Pancreas (tissue), 10 donors: ENCODE results near the gene KLF6. TPM values are rescaled to one million over a fixed set of nuclear protein-coding genes. Genes with fewer than 3 reads are reported as not detected.

Experiments
- ATAC-seq, 4 donors: fragments of 200-7000 bp; cut with Tn5 transposase; one replicate each; pipeline versions ENCODE4 v1.8.0 to v1.9.1; 2020; ENCODE audit warnings: mild to moderate bottlenecking in 4 of 4, moderate library complexity in 4 of 4
- DNase-seq, 6 donors: peaks; one replicate each; pipeline ENCODE4 v3.0.0-alpha.2; 2020
- FAIRE-seq: peaks from 2 replicates; lab custom pipeline; 2012; peaks lifted over from hg19 to GRCh38; lab: Jason Lieb, UNC
- H3K27ac ChIP-seq, 4 donors: fragments of 200-600 bp; sonication (generic); 1 replicate in 3 of 4; 2 replicates in 1 of 4; pipeline versions ENCODE4 v1.5.0 to v1.8.0; 2020
- H3K27me3 ChIP-seq, 4 donors: fragments of 200-600 bp; one replicate each; pipeline ENCODE4 v1.8.0; 2021
- H3K36me3 ChIP-seq, 3 donors: fragments of 200-600 bp; sonication (generic) in 1 of 3; one replicate each; pipeline versions ENCODE4 v1.5.0 to v1.8.0; 2020 to 2021
- H3K4me1 ChIP-seq, 3 donors: fragments of 200-600 bp; one replicate each; pipeline ENCODE4 v1.8.0; 2021
- H3K4me3 ChIP-seq, 4 donors: fragments of 200-600 bp; sonication (generic) in 2 of 4; one replicate each; pipeline versions ENCODE4 v1.5.0 to v1.8.0; 2020 to 2021
- H3K9me3 ChIP-seq, 4 donors: fragments of 200-600 bp; one replicate each; pipeline ENCODE4 v1.8.0; 2021
- CTCF ChIP-seq, 4 donors: fragments of 200-600 bp; sonication (generic) in 3 of 4; IDR thresholded peaks; one replicate each; pipeline versions ENCODE4 v1.5.0 to v1.8.0; 2021; ENCODE audit warnings: antibody characterized with exemption in 4 of 4
- WGBS, 2 donors: extraction: QIAGEN DNeasy Blood & Tissue Kit; methylation state at CpG; one replicate each; pipeline ENCODE4 v1.1.7; 2013; 5-methylcytosine and 5-hydroxymethylcytosine counted together
- intact Hi-C, 3 donors: fragments of 100-400 bp; cut with DNase I; formaldehyde crosslinking; loops; one replicate each; pipeline versions ENCODE4 v1.11.1 to v1.14.2; 2022
- polyA plus RNA-seq, 2 donors: library from polyadenylated mRNA; stranded (reverse); fragments of 200-250 nt; gene quantifications; one replicate each; pipeline ENCODE4 v1.2.3, GENCODE V29; 2013
- total RNA-seq, 6 donors: library from RNA; stranded (reverse); fragmentation: NEBNext Ultra II Directional in 4 of 6; extraction: Animal tissue kit (Norgen Biotek cat#: 25700) in 4 of 6; gene quantifications; one replicate each; pipeline versions ENCODE4 v1.2.1 to v1.2.4, GENCODE V29; 2021 to 2023
- donor health status: healthy with polysubstance abuse.
- donor health status: DM: no; HTN: no; CAD: no; lungs with moderate emphysema.
- donor health status: DM: no; HTN: no; CAD: no.
- donor health status: control.
- donor health status: control.
- donor health status: Bipolar disorder and iron deficiency.
- donor health status: DM: yes; HTN: yes; CAD: no.
- donor health status: DM: no; HTN: no; CAD: no.
- donor health status: DM: no; HTN: no; CAD: no.
- donor health status: DM: yes; HTN: yes; CAD: no.

KLF6 gene
- total and polyA plus RNA-seq, 8 donors: 29.0 to 157 (median 57.9) TPM

DNA sequence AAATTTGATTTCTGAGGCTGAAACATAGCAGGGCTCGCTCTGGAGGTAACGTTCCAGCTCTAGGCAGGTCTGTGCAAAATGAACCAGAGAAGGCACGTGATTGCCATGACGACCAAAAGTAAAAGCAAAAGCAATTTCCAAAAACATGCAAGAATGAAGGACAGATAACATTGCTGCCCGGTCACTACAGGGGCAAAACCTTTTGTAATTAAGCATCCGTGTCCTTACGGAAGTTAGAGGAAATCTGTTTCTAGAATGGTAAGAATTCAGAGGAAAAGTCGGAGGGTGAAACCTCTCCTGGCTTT, 2.9 kb downstream of the KLF6 start:
- peak overlapping the region; percentile 100 for H3K27ac ChIP-seq
- H3K4me1 ChIP-seq: peaks cover 13 to 51% (median 44%) of the 10 kb centered on the region in 3 donors
- WGBS, 2 donors: 48 to 59% methylated on average over 8 of the region's 8 CpGs
- FAIRE-seq: no peak
- intact Hi-C loops: no loop called here
- H3K4me3 ChIP-seq: peak overlapping the region; percentile 6 to 97 (median 88)
- H3K36me3 ChIP-seq: peaks cover 0 to 51% (median 29%) of the 10 kb centered on the region in 3 donors
- DNase-seq: no peak
- H3K9me3 ChIP-seq: no peaks in the 10 kb centered on the region
- H3K27me3 ChIP-seq: no peaks in the 10 kb centered on the region
- TF ChIP-seq CTCF (IDR thresholded peaks at IDR 0.05): no peak
- ATAC-seq: no peak

- TF ChIP-seq CTCF (IDR thresholded peaks at IDR 0.05): no peak
- Histone ChIP-seq H3K4me3 (peak overlapping the region; percentile 6 to 97 (median 88)), H3K27me3 (no peaks in the 10 kb centered on the region), H3K36me3 (peaks cover 0 to 56% (median 29%) of the 10 kb centered on the region in 3 donors), H3K9me3 (no peaks in the 10 kb centered on the region), H3K27ac (peak overlapping the region; percentile 100), H3K4me1 (peaks cover 13 to 53% (median 47%) of the 10 kb centered on the region in 3 donors)
- DNase-seq (peak in 3 of 6 donors; percentile 36 to 60 (median 38)), ATAC-seq (no peak), FAIRE-seq (no peak)
- intact Hi-C loops: no loop called here
- WGBS, 2 donors: 73 to 81% methylated on average over 31 of the region's 31 CpGs
Measured at GRCh38 chr10:3781468-3782145, 3.4 kb downstream of the KLF6 start.

- DNase-seq: no peak
- intact Hi-C loops: no loop called here
- no peak for FAIRE-seq
- peak overlapping the region in 3 of 4 donors; percentile 100 for H3K27ac ChIP-seq
- WGBS, 2 donors: 73 to 74% methylated on average over 16 of the region's 16 CpGs
- H3K36me3 ChIP-seq: peaks cover 2 to 62% (median 29%) of the 10 kb centered on the region in 3 donors
- ATAC-seq: no peak
- no peak for TF ChIP-seq CTCF (IDR thresholded peaks at IDR 0.05)
- H3K27me3 ChIP-seq: no peaks in the 10 kb centered on the region
- no peaks in the 10 kb centered on the region for H3K9me3 ChIP-seq
- H3K4me3 ChIP-seq: peak overlapping the region in 2 of 4 donors; percentile 85 to 91
- H3K4me1 ChIP-seq: peaks cover 13 to 55% (median 48%) of the 10 kb centered on the region in 3 donors
Measured at GRCh38 chr10:3780771-3781467, 4.1 kb downstream of the KLF6 start.

DNA sequence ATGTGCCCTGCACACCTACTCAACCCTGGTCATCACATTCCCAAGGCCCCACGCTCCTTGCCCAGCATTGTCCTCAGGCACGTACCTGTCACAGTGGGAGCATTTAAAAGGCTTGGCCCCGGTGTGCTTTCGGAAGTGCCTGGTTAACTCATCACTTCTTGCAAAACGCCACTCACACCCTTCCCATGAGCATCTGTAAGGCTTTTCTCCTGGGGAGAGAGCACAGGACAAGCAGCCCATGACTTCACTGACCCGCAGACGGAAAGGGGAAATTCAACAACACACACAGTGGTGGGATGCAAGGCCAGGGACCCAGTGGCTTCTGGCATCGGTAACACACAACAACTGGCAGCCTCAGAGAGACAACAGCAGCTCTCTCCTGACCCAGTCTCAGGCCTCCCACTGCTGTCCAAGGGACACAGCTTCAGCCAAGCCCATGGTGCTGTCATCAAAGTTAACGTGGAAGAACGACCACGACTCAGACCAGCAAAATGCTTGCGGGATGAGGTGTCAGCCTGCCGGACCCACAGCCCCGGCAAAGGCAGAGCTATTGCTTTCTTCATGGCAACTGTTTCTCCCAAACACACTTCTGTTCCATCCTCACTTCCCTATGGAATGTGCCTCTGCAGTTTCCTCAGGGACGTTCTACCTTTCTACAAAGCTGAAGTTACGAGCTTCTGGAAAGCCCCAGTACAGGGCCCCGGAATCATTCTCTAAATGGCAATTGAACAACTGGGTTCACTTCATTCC, 4.8 kb downstream of the KLF6 start:
- ATAC-seq (no peak), FAIRE-seq (no peak), DNase-seq (no peak)
- TF ChIP-seq CTCF (IDR thresholded peaks at IDR 0.05): no peak
- no peaks in the 10 kb centered on the region for H3K9me3 ChIP-seq
- H3K27me3 ChIP-seq: no peaks in the 10 kb centered on the region
- intact Hi-C loops: no loop called here
- peaks cover 13 to 57% (median 48%) of the 10 kb centered on the region in 3 donors for H3K4me1 ChIP-seq
- peak overlapping the region in 3 of 4 donors; percentile 3 to 91 (median 85) for H3K4me3 ChIP-seq
- H3K36me3 ChIP-seq: peaks cover 3 to 63% (median 29%) of the 10 kb centered on the region in 3 donors
- 74 to 77% methylated on average over 17 of the region's 17 CpGs for WGBS, 2 donors
- H3K27ac ChIP-seq: peak overlapping the region in 3 of 4 donors; percentile 100
